IMR-90 (cell line): ENCODE measurements around the gene ACACA. TPM values are rescaled to one million over a fixed set of nuclear protein-coding genes. Genes with fewer than 3 reads are reported as not detected.

Experiments used
- ATAC-seq: fragments of 200-7000 bp; cut with Tn5 transposase; 2 replicates; pipeline ENCODE4 v1.9.1; 2020; ENCODE audit warnings: low read depth, mild to moderate bottlenecking, moderate library complexity
- BruUV-seq: library from RNA; stranded (reverse); fragments of 400-500 nt; replicated peaks from 2 replicates; lab custom pipeline; 2021; lab: Mats Ljungman, UMichigan
- CTCF ChIA-PET: fragments of 300-600 bp; formaldehyde crosslinking; extraction: SDS; loops from one replicate; lab custom pipeline; 2021; ENCODE audit warnings: antibody characterized with exemption; lab: Yijun Ruan, JAX
- POLR2A ChIA-PET: fragments of 300-600 bp; sonication (Branson Sonifier 250); formaldehyde crosslinking; loops from one replicate; lab custom pipeline; 2022; ENCODE audit warnings: antibody characterized with exemption; ENCODE audit not compliant: unreplicated experiment; lab: Charles Lee
- DNase-seq: peaks from one replicate; pipeline ENCODE4 v3.0.0; 2013
- H2AFZ ChIP-seq: replicated peaks from 2 replicates; pipeline ENCODE3; 2013; ENCODE audit warnings: low read length, mild to moderate bottlenecking; ENCODE audit not compliant: poor library complexity
- H2AK5ac ChIP-seq: 2 replicates; pipeline ENCODE4 v1.6.1; 2013; ENCODE audit warnings: low read depth, low read length, inconsistent platforms
- H2AK9ac ChIP-seq: replicated peaks from 2 replicates; pipeline ENCODE3; 2013; ENCODE audit warnings: mild to moderate bottlenecking, low read depth, low read length, moderate library complexity; ENCODE audit not compliant: poor library complexity
- H2BK120ac ChIP-seq: 2 replicates; pipeline ENCODE4 v1.6.1; 2013; ENCODE audit warnings: low read depth, low read length, inconsistent platforms
- H2BK15ac ChIP-seq: 3 replicates; pipeline ENCODE4 v1.6.1; 2013; ENCODE audit warnings: low read depth, low read length, inconsistent platforms
- H2BK20ac ChIP-seq: 2 replicates; pipeline ENCODE4 v1.6.1; 2013; ENCODE audit warnings: low read depth, mild to moderate bottlenecking, inconsistent platforms, low read length, moderate library complexity
- H2BK5ac ChIP-seq: 2 replicates; pipeline ENCODE4 v1.6.1; 2013; ENCODE audit warnings: mild to moderate bottlenecking, low read depth, low read length, inconsistent platforms; ENCODE audit not compliant: poor library complexity, severe bottlenecking
- H3K14ac ChIP-seq: replicated peaks from 2 replicates; pipeline ENCODE4 v1.6.1; 2013; ENCODE audit warnings: low read depth, low read length, inconsistent platforms
- H3K18ac ChIP-seq: 2 replicates; pipeline ENCODE4 v1.6.1; 2013; ENCODE audit warnings: low read depth, low read length, control low read depth
- H3K23ac ChIP-seq: 2 replicates; pipeline ENCODE4 v1.6.1; 2013; ENCODE audit warnings: low read depth, low read length, inconsistent platforms
- H3K27ac ChIP-seq: 2 replicates; pipeline ENCODE4 v1.5.1; 2013; ENCODE audit warnings: mild to moderate bottlenecking, control low read depth, low read length; ENCODE audit not compliant: insufficient read depth
- H3K27me3 ChIP-seq: 2 replicates; pipeline ENCODE4 v1.6.1; 2013; ENCODE audit warnings: low read length; ENCODE audit not compliant: control insufficient read depth, insufficient read depth
- H3K36me3 ChIP-seq: 2 replicates; pipeline ENCODE4 v1.6.1; 2013; ENCODE audit warnings: low read length, mixed read lengths; ENCODE audit not compliant: control insufficient read depth, insufficient read depth
- H3K4ac ChIP-seq: 2 replicates; pipeline ENCODE4 v1.6.1; 2013; ENCODE audit warnings: low read depth, low read length, inconsistent platforms
- H3K4me1 ChIP-seq: 2 replicates; pipeline ENCODE4 v1.6.1; 2013; ENCODE audit warnings: low read length, mixed read lengths; ENCODE audit not compliant: control insufficient read depth, insufficient read depth
- H3K4me2 ChIP-seq: 2 replicates; pipeline ENCODE4 v1.6.1; 2013; ENCODE audit warnings: low read depth, mild to moderate bottlenecking, control low read depth, low read length, moderate library complexity
- H3K4me3 ChIP-seq: 2 replicates; pipeline ENCODE4 v1.5.1; 2013; ENCODE audit warnings: low read depth, mild to moderate bottlenecking, control low read depth, low read length, moderate library complexity; ENCODE audit not compliant: insufficient read depth
- H3K56ac ChIP-seq: 2 replicates; pipeline ENCODE4 v1.6.1; 2013; ENCODE audit warnings: low read length, inconsistent platforms; ENCODE audit not compliant: insufficient read depth; ENCODE audit errors: extremely low read depth
- H3K79me1 ChIP-seq, 2 experiments: 2 replicates each; pipeline ENCODE4 v1.6.1; 2013; ENCODE audit warnings: low read length in 2 of 2, inconsistent platforms in 1 of 2, low read depth in 1 of 2
- H3K9ac ChIP-seq: 2 replicates; pipeline ENCODE4 v1.6.1; 2013; ENCODE audit warnings: low read depth, low read length, control low read depth
- H3K9me1 ChIP-seq: 2 replicates; pipeline ENCODE4 v1.6.1; 2013; ENCODE audit warnings: low read length, inconsistent platforms; ENCODE audit not compliant: insufficient read depth
- H3K9me3 ChIP-seq: 2 replicates; pipeline ENCODE4 v1.6.1; 2013; ENCODE audit warnings: low read length; ENCODE audit not compliant: control insufficient read depth, insufficient read depth
- H4K20me1 ChIP-seq: 2 replicates; pipeline ENCODE4 v1.6.1; 2013; ENCODE audit warnings: low read length, inconsistent platforms; ENCODE audit not compliant: insufficient read depth
- H4K5ac ChIP-seq: 2 replicates; pipeline ENCODE4 v1.6.1; 2013; ENCODE audit warnings: mild to moderate bottlenecking, low read depth, low read length, control low read depth
- H4K8ac ChIP-seq, 2 experiments: 2 replicates each; pipeline ENCODE4 v1.6.1; 2013; ENCODE audit warnings: low read depth in 2 of 2, low read length in 2 of 2, control low read depth in 1 of 2, inconsistent platforms in 1 of 2
- H4K91ac ChIP-seq: 2 replicates; pipeline ENCODE4 v1.6.1; 2013; ENCODE audit warnings: low read depth, low read length, inconsistent platforms; ENCODE audit not compliant: insufficient read depth
- CEBPB ChIP-seq: IDR thresholded peaks from 2 replicates; pipeline ENCODE4 v1.6.1; 2012; ENCODE audit warnings: low read depth, low read length, improper control_type of control experiment
- ELK1 ChIP-seq: fragments of 150-350 bp; IDR thresholded peaks from 2 replicates; pipeline ENCODE4 v1.6.1; 2016; ENCODE audit warnings: low read depth, mild to moderate bottlenecking, low read length, moderate library complexity, borderline replicate concordance
- FOS ChIP-seq: fragments of 150-350 bp; IDR thresholded peaks from 2 replicates; pipeline ENCODE4 v1.6.1; 2016; ENCODE audit warnings: low read depth, low read length
- MAFK ChIP-seq: IDR thresholded peaks from 2 replicates; pipeline ENCODE4 v1.6.1; 2012; ENCODE audit warnings: low read depth, low read length, improper control_type of control experiment
- MAZ ChIP-seq: IDR thresholded peaks from 2 replicates; pipeline ENCODE4 v1.6.1; 2012; ENCODE audit warnings: low read depth, mild to moderate bottlenecking, low read length, improper control_type of control experiment, moderate library complexity, borderline replicate concordance
- MXI1 ChIP-seq: IDR thresholded peaks from 2 replicates; pipeline ENCODE4 v1.6.1; 2012; ENCODE audit warnings: low read depth, mild to moderate bottlenecking, low read length, moderate library complexity, borderline replicate concordance
- NFE2L2 ChIP-seq: fragments of 150-350 bp; IDR thresholded peaks from 2 replicates; pipeline ENCODE4 v1.6.1; 2016; ENCODE audit warnings: low read depth, mild to moderate bottlenecking, low read length
- RAD21 ChIP-seq: IDR thresholded peaks from 2 replicates; pipeline ENCODE4 v1.6.1; 2012; ENCODE audit warnings: low read length, improper control_type of control experiment
- WGBS, 2 experiments: methylation state at CpG; one replicate each; pipeline versions ENCODE4 v1.1.5 to v1.1.7; 2013; ENCODE audit warnings: missing lambda C conversion rate in 2 of 2; ENCODE audit not compliant: insufficient read length in 1 of 2; ENCODE audit errors: extremely low coverage in 2 of 2; 5-methylcytosine and 5-hydroxymethylcytosine counted together
- dilution Hi-C: fragments of 300-500 bp; cut with HindIII; formaldehyde crosslinking; loops from one replicate; pipeline ENCODE4 v1.14.3; 2018; ENCODE audit warnings: low sequenced_read_pairs; ENCODE audit not compliant: unreplicated experiment
- in situ Hi-C: fragments of 300-500 bp; cut with MboI; formaldehyde crosslinking; loops from 3 replicates; pipeline ENCODE4 v1.14.3; 2019; ENCODE audit warnings: low sequenced_read_pairs, inconsistent platforms, mixed read lengths
- intact Hi-C: fragments of 100-400 bp; cut with micrococcal nuclease; formaldehyde crosslinking; loops from 2 replicates; pipeline ENCODE4 v1.10.0; 2022
- polyA plus RNA-seq, 3 experiments: library from polyadenylated mRNA; depleted of rRNA; stranded (reverse); fragments of >200 nt; gene quantifications; 2 replicates each; pipeline ENCODE4 v1.2.3, GENCODE V29; 2012; ENCODE audit warnings: low replicate concordance in 1 of 3
- total RNA-seq: library from RNA; depleted of rRNA; stranded (reverse); fragments of >200 nt; gene quantifications from 2 replicates; pipeline ENCODE4 v1.2.3, GENCODE V29; 2012
- TF ChIP-seq, protein P1 (sequence below): conservative IDR thresholded peaks from 2 replicates; pipeline ENCODE4 v1.5.1; 2012; ENCODE audit warnings: mild to moderate bottlenecking, low read depth, low read length, improper control_type of control experiment
- TF ChIP-seq, protein P2 (sequence below): fragments of 150-350 bp; IDR thresholded peaks from 2 replicates; pipeline ENCODE4 v1.6.1; 2017; ENCODE audit warnings: mild to moderate bottlenecking, antibody characterized with exemption, low read length, low read depth

The ACACA gene
- total and polyA plus RNA-seq, 2 of the 4 experiments (the other 2 are of a cell fraction), result 21.3 to 39.1 TPM

DNA sequence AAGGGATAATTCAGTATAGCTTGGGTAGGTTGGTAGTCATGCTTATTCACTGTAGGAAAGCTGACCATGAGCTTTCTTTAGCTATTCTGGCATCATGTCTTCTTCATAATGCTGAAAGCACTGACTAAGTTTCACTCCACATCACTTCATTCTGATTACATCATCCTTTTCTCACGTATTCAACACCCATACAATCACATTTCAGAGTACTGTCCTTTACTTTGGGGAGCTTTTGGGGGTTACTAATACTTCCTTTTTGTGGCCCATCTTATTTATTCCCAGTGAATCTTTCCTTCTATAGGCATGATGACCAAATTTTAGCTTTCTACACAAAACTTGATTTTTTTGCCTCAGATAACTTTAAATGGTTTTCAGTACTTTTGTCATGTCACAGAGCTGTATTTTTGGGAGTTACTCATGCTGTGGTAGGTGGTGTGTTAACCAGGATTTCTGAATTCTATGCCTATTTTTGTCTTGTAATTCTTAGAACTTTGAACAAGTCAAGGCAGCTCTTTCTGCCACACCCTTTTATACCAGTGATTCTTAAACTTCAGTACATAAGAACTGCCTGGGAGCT, 23.5 kb upstream of the ACACA start:
- Histone ChIP-seq H2BK120ac (no peak overlapping the region), H3K9me1 (no peaks in the 10 kb centered on the region; the same call in 1 of the 2 replicates), H4K20me1 (no peaks in the 10 kb centered on the region), H3K4me1 (no peaks in the 10 kb centered on the region; the same call in 1 of the 2 replicates), H3K27me3 (no peaks in the 10 kb centered on the region), H3K27ac (no peak overlapping the region), H2AK9ac (no peak overlapping the region), H3K4me2 (no peak overlapping the region), H3K23ac (no peak overlapping the region), H3K4me3 (no peak overlapping the region), H2AK5ac (no peak overlapping the region), H4K91ac (no peak overlapping the region), H3K36me3 (peaks cover 26% of the 10 kb centered on the region), H4K8ac (peak overlapping the region in 1 of 2 experiments; percentile 5; a peak in 1 of 4 replicates), H2BK15ac (no peak overlapping the region), H4K5ac (no peak overlapping the region), H3K9ac (no peak overlapping the region), H3K18ac (no peak overlapping the region), H2BK5ac (no peak overlapping the region), H2AFZ (no peak overlapping the region), H3K4ac (no peak overlapping the region), H3K9me3 (no peaks in the 10 kb centered on the region), H2BK20ac (no peak overlapping the region), H3K56ac (no peak overlapping the region), H3K79me1 (peaks cover 13 to 42% of the 10 kb centered on the region in 2 experiments), H3K14ac (no peak overlapping the region)
- intact Hi-C loops, result no loop called here
- ChIA-PET POLR2A (no interaction called here), CTCF (interaction anchor here (0.9 kb wide), 1 partner anchor 16 kb away, joined by 3 read pairs; no protein-coding TSS in a partner anchor)
- ATAC-seq (peak; percentile 37; the same call in 1 of the 2 replicates), DNase-seq (peak; percentile 75)
- in situ Hi-C loops, result no loop called here
- dilution Hi-C loops, result no loop called here
- BruUV-seq, result no TSS peak
- no CpG with 5 or more reads among the region's 1 CpG for WGBS, 2 experiments
- TF ChIP-seq MAZ (no peak), CEBPB (peak; percentile 83), NFE2L2 (no peak), MXI1 (no peak), MAFK (peak; percentile 42; the same call in 1 of the 2 replicates), ELK1 (no peak), FOS (no peak), RAD21 (no peak)
- TF ChIP-seq, protein P1, sequence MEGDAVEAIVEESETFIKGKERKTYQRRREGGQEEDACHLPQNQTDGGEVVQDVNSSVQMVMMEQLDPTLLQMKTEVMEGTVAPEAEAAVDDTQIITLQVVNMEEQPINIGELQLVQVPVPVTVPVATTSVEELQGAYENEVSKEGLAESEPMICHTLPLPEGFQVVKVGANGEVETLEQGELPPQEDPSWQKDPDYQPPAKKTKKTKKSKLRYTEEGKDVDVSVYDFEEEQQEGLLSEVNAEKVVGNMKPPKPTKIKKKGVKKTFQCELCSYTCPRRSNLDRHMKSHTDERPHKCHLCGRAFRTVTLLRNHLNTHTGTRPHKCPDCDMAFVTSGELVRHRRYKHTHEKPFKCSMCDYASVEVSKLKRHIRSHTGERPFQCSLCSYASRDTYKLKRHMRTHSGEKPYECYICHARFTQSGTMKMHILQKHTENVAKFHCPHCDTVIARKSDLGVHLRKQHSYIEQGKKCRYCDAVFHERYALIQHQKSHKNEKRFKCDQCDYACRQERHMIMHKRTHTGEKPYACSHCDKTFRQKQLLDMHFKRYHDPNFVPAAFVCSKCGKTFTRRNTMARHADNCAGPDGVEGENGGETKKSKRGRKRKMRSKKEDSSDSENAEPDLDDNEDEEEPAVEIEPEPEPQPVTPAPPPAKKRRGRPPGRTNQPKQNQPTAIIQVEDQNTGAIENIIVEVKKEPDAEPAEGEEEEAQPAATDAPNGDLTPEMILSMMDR, result no peak
- TF ChIP-seq, protein P2, sequence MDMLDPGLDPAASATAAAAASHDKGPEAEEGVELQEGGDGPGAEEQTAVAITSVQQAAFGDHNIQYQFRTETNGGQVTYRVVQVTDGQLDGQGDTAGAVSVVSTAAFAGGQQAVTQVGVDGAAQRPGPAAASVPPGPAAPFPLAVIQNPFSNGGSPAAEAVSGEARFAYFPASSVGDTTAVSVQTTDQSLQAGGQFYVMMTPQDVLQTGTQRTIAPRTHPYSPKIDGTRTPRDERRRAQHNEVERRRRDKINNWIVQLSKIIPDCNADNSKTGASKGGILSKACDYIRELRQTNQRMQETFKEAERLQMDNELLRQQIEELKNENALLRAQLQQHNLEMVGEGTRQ, result no peak
